K562 (cell line): ENCODE results near the gene LAMA4. TPM values are rescaled to one million over a fixed set of nuclear protein-coding genes. Genes with fewer than 3 reads are reported as not detected.

ENCODE experiments used
- ATAC-seq: fragments of 200-7000 bp; cut with Tn5 transposase; 3 replicates; pipeline ENCODE4 v1.9.1; 2020; ENCODE audit warnings: moderate library complexity
- BruUV-seq: library from RNA; stranded (reverse); fragments of 400-500 nt; replicated peaks from 2 replicates; lab custom pipeline; 2021; lab: Mats Ljungman, UMichigan
- CTCF ChIA-PET: fragments of 300-600 bp; formaldehyde crosslinking; extraction: SDS; loops from one replicate; lab custom pipeline; 2021; ENCODE audit warnings: low intra/inter-chr PET ratio; lab: Yijun Ruan, JAX
- POLR2A ChIA-PET: fragments of 300-600, 350-650 bp; sonication (Branson Sonifier 250); formaldehyde crosslinking; extraction: SDS; loops from one replicate; lab custom pipeline; 2021; ENCODE audit warnings: antibody characterized with exemption, inconsistent platforms; lab: Yijun Ruan, JAX
- DNase-seq, 4 experiments: peaks; one replicate each; pipeline versions ENCODE4 v3.0.0 to v3.0.0-alpha.2; 2011 to 2018; ENCODE audit warnings: low spot score in 3 of 4, mixed read lengths in 3 of 4; ENCODE audit errors: extremely low read depth in 1 of 4
- FAIRE-seq: peaks from 2 replicates; lab custom pipeline; 2011; peaks lifted over from hg19 to GRCh38; lab: Jason Lieb, UNC
- H2AFZ ChIP-seq: 2 replicates; pipeline ENCODE4 v1.6.0; 2011; ENCODE audit warnings: low read depth, low read length, control low read depth, inconsistent platforms
- H3K27ac ChIP-seq: fragments of 200-600 bp; 3 replicates; pipeline ENCODE4 v1.8.0; 2011; ENCODE audit warnings: low read depth, mild to moderate bottlenecking, control low read depth, inconsistent platforms, low read length, moderate library complexity, mixed read lengths; ENCODE audit errors: extremely low read depth
- H3K27me3 ChIP-seq, 2 experiments: fragments of 300-600 bp in 1 of 2; 2 replicates in 1 of 2; 3 replicates in 1 of 2; pipeline versions ENCODE4 v1.6.0 to v1.8.0; 2011; ENCODE audit warnings: inconsistent platforms in 2 of 2, low read length in 2 of 2, mild to moderate bottlenecking in 1 of 2, mixed read lengths in 1 of 2, moderate library complexity in 1 of 2; ENCODE audit not compliant: control insufficient read depth in 2 of 2, insufficient read depth in 2 of 2
- H3K36me3 ChIP-seq: fragments of 300-600 bp; 3 replicates; pipeline ENCODE4 v1.8.0; 2011; ENCODE audit warnings: mild to moderate bottlenecking, low read length, inconsistent platforms; ENCODE audit not compliant: control insufficient read depth, insufficient read depth
- H3K4me1 ChIP-seq, 2 experiments: fragments of 200-600 bp in 1 of 2; replicated peaks in 1 of 2; 2 replicates in 1 of 2; 3 replicates in 1 of 2; pipeline versions ENCODE4 v1.5.1 to v1.8.0; 2011; ENCODE audit warnings: inconsistent platforms in 2 of 2, low read length in 2 of 2, mild to moderate bottlenecking in 1 of 2, mixed read lengths in 1 of 2, moderate library complexity in 1 of 2; ENCODE audit not compliant: control insufficient read depth in 2 of 2, insufficient read depth in 2 of 2
- H3K4me2 ChIP-seq: 2 replicates; pipeline ENCODE4 v1.6.1; 2011; ENCODE audit warnings: low read length, control low read depth, inconsistent platforms, mixed read lengths; ENCODE audit not compliant: insufficient read depth
- H3K4me3 ChIP-seq: fragments of 200-600 bp; sonication (generic), shearing (Covaris generic); 2 replicates; pipeline ENCODE4 v1.5.1; 2016; ENCODE audit warnings: control low read depth, inconsistent platforms
- H3K79me2 ChIP-seq: fragments of 200-600 bp; 3 replicates; pipeline ENCODE4 v1.8.0; 2011; ENCODE audit warnings: low read length, inconsistent platforms; ENCODE audit not compliant: control insufficient read depth, insufficient read depth
- H3K9ac ChIP-seq, 2 experiments: 2 replicates each; pipeline versions ENCODE4 v1.6.0 to v1.6.1; 2011; ENCODE audit warnings: low read depth in 2 of 2, low read length in 2 of 2, control low read depth in 1 of 2, inconsistent platforms in 1 of 2, mild to moderate bottlenecking in 1 of 2, mixed read lengths in 1 of 2; ENCODE audit not compliant: insufficient read depth in 1 of 2
- H3K9me1 ChIP-seq: one replicate; pipeline ENCODE4 v1.6.0; 2011; ENCODE audit warnings: inconsistent platforms, mild to moderate bottlenecking, low read length, moderate library complexity; ENCODE audit not compliant: control insufficient read depth, insufficient read depth
- H3K9me3 ChIP-seq: replicated peaks from 2 replicates; pipeline ENCODE4 v1.5.1; 2011; ENCODE audit warnings: low read depth, low read length, inconsistent platforms; ENCODE audit not compliant: control insufficient read depth, insufficient read depth
- H4K20me1 ChIP-seq: replicated peaks from 2 replicates; pipeline ENCODE4 v1.6.1; 2011; ENCODE audit warnings: low read length, inconsistent platforms, mixed read lengths; ENCODE audit not compliant: control insufficient read depth, insufficient read depth
- ARID1B ChIP-seq: fragments of 450-650 bp; IDR thresholded peaks from 2 replicates; pipeline ENCODE4 v1.6.1; 2016; ENCODE audit warnings: antibody characterized with exemption, mild to moderate bottlenecking, inconsistent platforms
- EGR1 ChIP-seq: fragments of 450-650 bp; conservative IDR thresholded peaks from 2 replicates; pipeline ENCODE4 v1.6.1; 2017; ENCODE audit warnings: mild to moderate bottlenecking
- TBP ChIP-seq: optimal IDR thresholded peaks from 2 replicates; pipeline ENCODE3; 2011; ENCODE audit warnings: low read depth, low read length, improper control_type of control experiment
- WGBS: fragments of 100-300 bp; shearing (Covaris generic); methylation state at CpG from one replicate; pipeline ENCODE4 v1.1.6; 2016; ENCODE audit warnings: low coverage, mixed read lengths; ENCODE audit not compliant: insufficient coverage; ENCODE audit errors: missing lambda C conversion rate; 5-methylcytosine and 5-hydroxymethylcytosine counted together
- in situ Hi-C: fragments of 300-500 bp; cut with MboI; formaldehyde crosslinking; loops from 4 replicates; pipeline ENCODE4 v1.15.0; 2018; ENCODE audit warnings: inconsistent platforms, mixed read lengths
- intact Hi-C: fragments of 100-400 bp; cut with micrococcal nuclease; formaldehyde crosslinking; loops from 2 replicates; pipeline ENCODE4 v1.14.2; 2022
- polyA plus RNA-seq, 8 experiments: library from polyadenylated mRNA; depleted of rRNA in 4 of 8; stranded (reverse) in 5 of 8; unstranded in 3 of 8; fragments of >200 nt; fragmentation: Nextera tagmentation in 2 of 8; fragmentation: Illumina TruSeq in 1 of 8; extraction: Ambion mirVana in 2 of 8; extraction: Trizol in 1 of 8; gene quantifications; 2 replicates each; pipeline versions ENCODE4 v1.2.1 to v1.2.3, GENCODE V29; 2011 to 2014; ENCODE audit warnings: inconsistent platforms in 1 of 8, missing spikeins in 1 of 8
- total RNA-seq, 7 experiments: library from RNA; depleted of rRNA in 6 of 7; stranded (reverse); fragments of >200 nt in 6 of 7; fragmentation: Illumina TruSeq in 2 of 7; extraction: Trizol in 2 of 7; gene quantifications; 2 replicates each; pipeline versions ENCODE4 v1.2.1 to v1.2.3, GENCODE V29; 2011 to 2021; ENCODE audit warnings: low replicate concordance in 1 of 7
- TF ChIP-seq, protein P1 (sequence below): fragments of 450-650 bp; IDR thresholded peaks from 2 replicates; pipeline ENCODE4 v1.7.0; 2016; ENCODE audit warnings: borderline replicate concordance

Gene LAMA4
- total and polyA plus RNA-seq, 9 of the 15 experiments (the other 6 are each of a cell fraction or from before 2014, with no cell fraction given) = 0.05 to 2.9 (median 0.51) TPM

DNA sequence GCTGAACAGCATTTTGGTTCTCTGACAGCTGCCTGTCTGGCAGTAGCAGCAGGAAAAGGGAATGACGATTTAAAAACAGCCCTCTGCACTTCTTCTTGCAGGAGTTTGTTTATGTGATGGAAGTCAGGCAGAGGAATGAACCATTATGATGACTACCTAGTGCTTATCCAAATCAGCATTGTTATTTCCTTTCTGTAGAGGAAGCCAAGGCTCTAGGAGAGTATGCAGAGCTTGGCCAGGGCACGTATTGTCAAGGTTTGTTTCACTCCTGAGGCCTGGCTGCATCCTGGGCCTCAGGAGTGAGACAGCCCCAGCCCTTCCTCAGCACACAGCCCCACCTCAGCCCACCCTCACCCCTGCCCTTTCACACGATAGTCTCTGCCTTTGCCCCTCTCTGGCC lies 98.5 kb downstream of the LAMA4 start (continued):
- TF ChIP-seq, protein P1, sequence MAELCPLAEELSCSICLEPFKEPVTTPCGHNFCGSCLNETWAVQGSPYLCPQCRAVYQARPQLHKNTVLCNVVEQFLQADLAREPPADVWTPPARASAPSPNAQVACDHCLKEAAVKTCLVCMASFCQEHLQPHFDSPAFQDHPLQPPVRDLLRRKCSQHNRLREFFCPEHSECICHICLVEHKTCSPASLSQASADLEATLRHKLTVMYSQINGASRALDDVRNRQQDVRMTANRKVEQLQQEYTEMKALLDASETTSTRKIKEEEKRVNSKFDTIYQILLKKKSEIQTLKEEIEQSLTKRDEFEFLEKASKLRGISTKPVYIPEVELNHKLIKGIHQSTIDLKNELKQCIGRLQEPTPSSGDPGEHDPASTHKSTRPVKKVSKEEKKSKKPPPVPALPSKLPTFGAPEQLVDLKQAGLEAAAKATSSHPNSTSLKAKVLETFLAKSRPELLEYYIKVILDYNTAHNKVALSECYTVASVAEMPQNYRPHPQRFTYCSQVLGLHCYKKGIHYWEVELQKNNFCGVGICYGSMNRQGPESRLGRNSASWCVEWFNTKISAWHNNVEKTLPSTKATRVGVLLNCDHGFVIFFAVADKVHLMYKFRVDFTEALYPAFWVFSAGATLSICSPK = no peak

DNA sequence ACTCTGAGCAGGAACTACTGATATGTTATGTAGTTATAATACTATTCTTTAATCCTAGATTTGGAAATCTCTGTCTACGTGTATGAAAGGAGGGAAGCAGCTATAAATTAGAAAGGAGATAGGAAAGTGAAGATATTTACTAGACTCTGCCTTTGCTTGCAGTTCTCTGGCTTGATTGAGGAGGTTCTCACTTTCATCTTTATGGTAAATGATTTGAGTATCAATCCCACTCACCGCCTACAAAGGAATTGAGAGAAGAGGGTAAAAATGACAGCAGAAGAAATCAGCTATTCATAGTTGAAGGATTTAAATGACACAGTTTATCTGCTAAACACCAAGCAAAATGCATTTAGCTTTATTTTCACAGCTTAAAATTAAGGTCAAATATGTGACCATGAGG lies 99.7 kb downstream of the LAMA4 start:
- ATAC-seq = no peak
- ChIA-PET CTCF (no interaction called here), POLR2A (interaction anchor here (0.6 to 1.0 kb wide), 2 partner anchors 75 to 445 kb away, joined by 3 read pairs; no protein-coding TSS in a partner anchor)
- no peak overlapping the region for H3K9ac ChIP-seq
- no TSS peak for BruUV-seq
- H3K4me3 ChIP-seq = no peak overlapping the region
- H4K20me1 ChIP-seq = no peaks in the 10 kb centered on the region
- DNase-seq = no peak
- H2AFZ ChIP-seq = no peak overlapping the region
- in situ Hi-C loops (no loop called here), intact Hi-C loops (no loop called here)
- no peaks in the 10 kb centered on the region for H3K9me1 ChIP-seq
- H3K4me1 ChIP-seq = no peaks in the 10 kb centered on the region
- no peaks in the 10 kb centered on the region for H3K36me3 ChIP-seq
- H3K27me3 ChIP-seq = no peaks in the 10 kb centered on the region
- no peak for FAIRE-seq
- no peaks in the 10 kb centered on the region for H3K9me3 ChIP-seq
- TF ChIP-seq ARID1B = no peak
- TF ChIP-seq EGR1 = no peak
- TF ChIP-seq TBP = no peak
- H3K27ac ChIP-seq = no peak overlapping the region
- 25% methylated on average over 2 of the region's 2 CpGs for WGBS
- no peak overlapping the region for H3K4me2 ChIP-seq
- H3K79me2 ChIP-seq = no peaks in the 10 kb centered on the region
